ENCODE results near the gene DCP1A.

The DCP1A gene

DNA sequence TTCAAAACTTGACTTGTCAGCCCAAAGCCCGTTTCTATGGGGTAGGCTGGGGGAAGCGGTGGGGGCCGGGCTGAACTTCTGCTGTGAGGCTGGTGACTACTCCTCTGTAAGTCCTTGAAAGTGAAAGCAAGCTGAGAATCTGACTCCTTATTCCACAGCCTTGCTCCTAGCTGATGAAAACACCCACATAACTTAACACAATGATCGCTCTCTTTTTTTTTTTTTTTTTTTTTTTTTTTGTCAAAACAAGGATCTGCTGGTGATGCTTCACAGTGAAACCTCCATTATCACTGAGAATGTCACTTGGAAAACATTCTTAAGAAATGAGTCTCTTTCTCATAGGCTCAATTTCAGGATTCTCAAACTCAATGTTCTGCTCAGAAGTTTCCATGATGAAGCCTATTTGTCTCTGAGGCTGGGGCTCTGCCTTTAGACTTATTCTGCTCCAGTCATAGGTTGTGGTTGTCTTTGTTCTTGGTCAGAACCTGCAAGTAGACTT, 60.2 kb downstream of the DCP1A start:
- no peak overlapping the region for H3K4ac ChIP-seq (ENCODE audit: low read depth in 1 of 2, low read length in 2 of 2)
- 62% methylated on average over 4 of the region's 4 CpGs for WGBS
- H2AK5ac ChIP-seq (ENCODE audit: low read length, severe bottlenecking): no peak overlapping the region
- H3K14ac ChIP-seq (ENCODE audit: low read length in 2 of 2): no peak overlapping the region
- H3K27ac ChIP-seq (ENCODE audit: low read length, poor library complexity, severe bottlenecking): peak overlapping the region; percentile 17
- H3K4me1 ChIP-seq (ENCODE audit: control insufficient read depth, insufficient read depth, low read depth, low read length): no peaks in the 10 kb centered on the region
- H3K23ac ChIP-seq (ENCODE audit: low read length in 2 of 2): no peak overlapping the region
- H3K4me3 ChIP-seq (ENCODE audit: insufficient read depth in 1 of 2, low read depth in 1 of 2, low read length in 2 of 2): no peak overlapping the region
- H4K8ac ChIP-seq (ENCODE audit: low read length): no peak overlapping the region
- H3K9me3 ChIP-seq (ENCODE audit: control insufficient read depth, low read length): no peaks in the 10 kb centered on the region
- H4K91ac ChIP-seq (ENCODE audit: low read length): no peak overlapping the region
- peak; percentile 74 for DNase-seq
- H2BK15ac ChIP-seq (ENCODE audit: low read depth, poor library complexity, severe bottlenecking): no peak overlapping the region
- no peaks in the 10 kb centered on the region for H3K27me3 ChIP-seq (ENCODE audit: control insufficient read depth in 1 of 2, insufficient read depth in 1 of 2, low read length in 2 of 2)
- H2AFZ ChIP-seq (ENCODE audit: low read depth, low read length): no peak overlapping the region
- peaks cover 12% of the 10 kb centered on the region for H3K79me1 ChIP-seq (replicated peaks; ENCODE audit: low read length, poor library complexity, severe bottlenecking)
- H3K18ac ChIP-seq (ENCODE audit: low read depth in 1 of 2, low read length in 2 of 2): no peak overlapping the region
- no peak overlapping the region for H2BK12ac ChIP-seq (ENCODE audit: low read length in 2 of 2)
- no peak overlapping the region for H2BK5ac ChIP-seq (ENCODE audit: low read depth, low read length, poor library complexity, severe bottlenecking)
- peak overlapping the region; percentile 51 for H3K9ac ChIP-seq (ENCODE audit: low read length)
- no peak overlapping the region for H2BK120ac ChIP-seq (ENCODE audit: low read depth, low read length)
- H3K4me2 ChIP-seq (ENCODE audit: low read length, poor library complexity, severe bottlenecking): no peak overlapping the region
- peaks cover 20 to 87% of the 10 kb centered on the region in 2 experiments for H3K36me3 ChIP-seq (ENCODE audit: control insufficient read depth in 1 of 2, insufficient read depth in 2 of 2, low read depth in 1 of 2, low read length in 2 of 2)

DNA sequence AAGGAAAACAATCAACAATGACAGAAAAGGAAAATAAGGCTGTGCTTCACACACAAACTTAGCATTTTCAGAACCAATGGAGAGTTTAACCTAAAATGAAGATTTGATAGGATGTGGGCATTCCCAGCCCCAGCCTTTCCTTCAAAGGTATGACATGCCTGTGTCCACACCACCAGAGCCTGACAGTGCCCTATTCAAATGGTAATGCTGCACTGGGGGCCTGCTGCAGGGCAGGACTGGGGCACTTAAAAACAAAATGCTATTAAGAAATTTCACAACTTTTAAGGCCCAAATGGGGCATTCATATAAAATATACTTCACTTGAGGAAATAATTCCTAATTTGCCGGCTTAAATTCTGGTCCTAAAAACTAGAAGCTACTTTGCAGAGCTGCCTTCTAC, 60.6 kb downstream of the DCP1A start:
- Histone ChIP-seq H3K27ac (ENCODE audit: low read length, poor library complexity, severe bottlenecking) (peak overlapping the region; percentile 17), H3K18ac (ENCODE audit: low read depth in 1 of 2, low read length in 2 of 2) (no peak overlapping the region), H2AFZ (ENCODE audit: low read depth, low read length) (no peak overlapping the region), H3K27me3 (ENCODE audit: control insufficient read depth in 1 of 2, insufficient read depth in 1 of 2, low read length in 2 of 2) (no peaks in the 10 kb centered on the region), H3K9me3 (ENCODE audit: control insufficient read depth, low read length) (no peaks in the 10 kb centered on the region), H3K4me3 (ENCODE audit: insufficient read depth in 1 of 2, low read depth in 1 of 2, low read length in 2 of 2) (no peak overlapping the region), H3K36me3 (ENCODE audit: control insufficient read depth in 1 of 2, insufficient read depth in 2 of 2, low read depth in 1 of 2, low read length in 2 of 2) (peaks cover 18 to 82% of the 10 kb centered on the region in 2 experiments), H2BK12ac (ENCODE audit: low read length in 2 of 2) (no peak overlapping the region), H2AK5ac (ENCODE audit: low read length, severe bottlenecking) (no peak overlapping the region), H4K8ac (ENCODE audit: low read length) (no peak overlapping the region), H4K91ac (ENCODE audit: low read length) (no peak overlapping the region), H3K4me1 (ENCODE audit: control insufficient read depth, insufficient read depth, low read depth, low read length) (no peaks in the 10 kb centered on the region), H2BK15ac (ENCODE audit: low read depth, poor library complexity, severe bottlenecking) (no peak overlapping the region), H3K9ac (ENCODE audit: low read length) (peak overlapping the region; percentile 51), H3K4me2 (ENCODE audit: low read length, poor library complexity, severe bottlenecking) (no peak overlapping the region), H2BK5ac (ENCODE audit: low read depth, low read length, poor library complexity, severe bottlenecking) (no peak overlapping the region), H2BK120ac (ENCODE audit: low read depth, low read length) (no peak overlapping the region), H3K4ac (ENCODE audit: low read depth in 1 of 2, low read length in 2 of 2) (peak overlapping the region in 1 of 2 experiments; percentile 63), H3K14ac (ENCODE audit: low read length in 2 of 2) (no peak overlapping the region), H3K79me1 (replicated peaks; ENCODE audit: low read length, poor library complexity, severe bottlenecking) (peaks cover 9% of the 10 kb centered on the region), H3K23ac (ENCODE audit: low read length in 2 of 2) (no peak overlapping the region)
- WGBS: 36% methylated on average over 1 of the region's 1 CpG
- no peak for DNase-seq

DNA sequence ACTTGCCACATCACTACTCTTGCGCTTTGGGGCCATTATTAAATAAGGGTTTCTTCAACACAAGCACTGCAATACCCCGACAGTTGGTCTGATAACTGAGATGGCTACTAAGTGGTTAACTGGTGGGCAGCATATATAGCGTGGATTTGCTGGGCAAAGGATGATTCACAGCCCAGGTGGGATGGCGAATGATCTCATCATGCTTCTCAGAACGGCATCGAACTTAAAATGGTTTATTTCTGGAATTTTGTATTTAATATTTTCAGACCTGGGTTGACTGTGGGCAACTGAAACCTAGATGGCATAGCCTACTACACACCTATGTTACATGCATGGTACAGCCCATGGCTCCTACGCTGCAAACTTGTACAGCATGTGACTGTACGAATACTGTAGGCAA, 64.8 kb downstream of the DCP1A start:
- Histone ChIP-seq H2BK120ac (ENCODE audit: low read depth, low read length) (no peak overlapping the region), H2BK15ac (ENCODE audit: low read depth, poor library complexity, severe bottlenecking) (no peak overlapping the region), H3K79me1 (replicated peaks; ENCODE audit: low read length, poor library complexity, severe bottlenecking) (peaks cover 4% of the 10 kb centered on the region), H3K18ac (ENCODE audit: low read depth in 1 of 2, low read length in 2 of 2) (no peak overlapping the region), H4K91ac (ENCODE audit: low read length) (no peak overlapping the region), H3K23ac (ENCODE audit: low read length in 2 of 2) (no peak overlapping the region), H3K9ac (ENCODE audit: low read length) (no peak overlapping the region), H2AK5ac (ENCODE audit: low read length, severe bottlenecking) (no peak overlapping the region), H3K4me3 (ENCODE audit: insufficient read depth in 1 of 2, low read depth in 1 of 2, low read length in 2 of 2) (no peak overlapping the region), H3K4me2 (ENCODE audit: low read length, poor library complexity, severe bottlenecking) (no peak overlapping the region), H2BK5ac (ENCODE audit: low read depth, low read length, poor library complexity, severe bottlenecking) (no peak overlapping the region), H3K9me3 (ENCODE audit: control insufficient read depth, low read length) (no peaks in the 10 kb centered on the region), H2BK12ac (ENCODE audit: low read length in 2 of 2) (no peak overlapping the region), H3K4ac (ENCODE audit: low read depth in 1 of 2, low read length in 2 of 2) (no peak overlapping the region), H4K8ac (ENCODE audit: low read length) (no peak overlapping the region), H3K27ac (ENCODE audit: low read length, poor library complexity, severe bottlenecking) (no peak overlapping the region), H3K4me1 (ENCODE audit: control insufficient read depth, insufficient read depth, low read depth, low read length) (no peaks in the 10 kb centered on the region), H3K27me3 (ENCODE audit: control insufficient read depth in 1 of 2, insufficient read depth in 1 of 2, low read length in 2 of 2) (no peaks in the 10 kb centered on the region), H3K36me3 (ENCODE audit: control insufficient read depth in 1 of 2, insufficient read depth in 2 of 2, low read depth in 1 of 2, low read length in 2 of 2) (peaks cover 14 to 55% of the 10 kb centered on the region in 2 experiments), H2AFZ (ENCODE audit: low read depth, low read length) (no peak overlapping the region), H3K14ac (ENCODE audit: low read length in 2 of 2) (no peak overlapping the region)
- 90% methylated on average over 8 of the region's 8 CpGs for WGBS
- DNase-seq: no peak

DNA sequence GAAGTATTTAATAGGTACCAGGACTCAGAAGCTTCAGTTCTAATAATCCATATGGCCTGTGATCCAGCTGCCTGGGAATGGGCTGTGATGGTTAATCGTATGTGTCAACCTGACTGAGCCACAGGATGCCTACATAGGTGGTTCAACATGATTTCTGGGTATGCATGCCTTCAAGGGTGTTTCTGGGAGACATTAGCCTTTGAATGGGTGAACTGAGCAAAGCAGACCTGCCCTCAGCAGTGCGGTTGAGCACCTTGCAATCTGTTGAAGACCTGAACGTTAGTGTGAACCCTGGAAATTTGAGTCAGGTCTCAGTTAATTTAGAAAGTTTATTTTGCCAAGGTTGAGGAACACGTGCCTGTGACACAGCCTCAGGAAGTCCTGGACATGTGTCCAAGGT, 68.7 kb downstream of the DCP1A start:
- H3K18ac ChIP-seq (ENCODE audit: low read depth in 1 of 2, low read length in 2 of 2): no peak overlapping the region
- no peaks in the 10 kb centered on the region for H3K9me3 ChIP-seq (ENCODE audit: control insufficient read depth, low read length)
- H3K4me3 ChIP-seq (ENCODE audit: insufficient read depth in 1 of 2, low read depth in 1 of 2, low read length in 2 of 2): no peak overlapping the region
- no peak overlapping the region for H2AK5ac ChIP-seq (ENCODE audit: low read length, severe bottlenecking)
- H3K4me1 ChIP-seq (ENCODE audit: control insufficient read depth, insufficient read depth, low read depth, low read length): no peaks in the 10 kb centered on the region
- 80% methylated on average over 4 of the region's 4 CpGs for WGBS
- H3K27me3 ChIP-seq (ENCODE audit: control insufficient read depth in 1 of 2, insufficient read depth in 1 of 2, low read length in 2 of 2): no peaks in the 10 kb centered on the region
- no peak overlapping the region for H2BK5ac ChIP-seq (ENCODE audit: low read depth, low read length, poor library complexity, severe bottlenecking)
- H3K36me3 ChIP-seq (ENCODE audit: control insufficient read depth in 1 of 2, insufficient read depth in 2 of 2, low read depth in 1 of 2, low read length in 2 of 2): peaks cover 8 to 17% of the 10 kb centered on the region in 2 experiments
- H3K27ac ChIP-seq (ENCODE audit: low read length, poor library complexity, severe bottlenecking): no peak overlapping the region
- H2BK15ac ChIP-seq (ENCODE audit: low read depth, poor library complexity, severe bottlenecking): no peak overlapping the region
- no peaks in the 10 kb centered on the region for H3K79me1 ChIP-seq (replicated peaks; ENCODE audit: low read length, poor library complexity, severe bottlenecking)
- no peak overlapping the region for H4K91ac ChIP-seq (ENCODE audit: low read length)
- H3K4me2 ChIP-seq (ENCODE audit: low read length, poor library complexity, severe bottlenecking): no peak overlapping the region
- no peak overlapping the region for H3K23ac ChIP-seq (ENCODE audit: low read length in 2 of 2)
- H4K8ac ChIP-seq (ENCODE audit: low read length): no peak overlapping the region
- H3K14ac ChIP-seq (ENCODE audit: low read length in 2 of 2): no peak overlapping the region
- no peak overlapping the region for H2AFZ ChIP-seq (ENCODE audit: low read depth, low read length)
- H3K9ac ChIP-seq (ENCODE audit: low read length): no peak overlapping the region
- H3K4ac ChIP-seq (ENCODE audit: low read depth in 1 of 2, low read length in 2 of 2): no peak overlapping the region
- no peak overlapping the region for H2BK120ac ChIP-seq (ENCODE audit: low read depth, low read length)
- no peak overlapping the region for H2BK12ac ChIP-seq (ENCODE audit: low read length in 2 of 2)
- no peak for DNase-seq
